SH-SY5Y (cell line): Measurements from ENCODE around the gene PARP12.

Source experiments
- GATA2 ChIP-seq: IDR thresholded peaks from 2 replicates; pipeline ENCODE4 v1.6.1; 2011; ENCODE audit warnings: mild to moderate bottlenecking, low read depth, low read length
- GATA3 ChIP-seq: IDR thresholded peaks from 2 replicates; pipeline ENCODE4 v1.6.1; 2011; ENCODE audit warnings: low read depth, mild to moderate bottlenecking, low read length, moderate library complexity

The PARP12 gene, protein sequence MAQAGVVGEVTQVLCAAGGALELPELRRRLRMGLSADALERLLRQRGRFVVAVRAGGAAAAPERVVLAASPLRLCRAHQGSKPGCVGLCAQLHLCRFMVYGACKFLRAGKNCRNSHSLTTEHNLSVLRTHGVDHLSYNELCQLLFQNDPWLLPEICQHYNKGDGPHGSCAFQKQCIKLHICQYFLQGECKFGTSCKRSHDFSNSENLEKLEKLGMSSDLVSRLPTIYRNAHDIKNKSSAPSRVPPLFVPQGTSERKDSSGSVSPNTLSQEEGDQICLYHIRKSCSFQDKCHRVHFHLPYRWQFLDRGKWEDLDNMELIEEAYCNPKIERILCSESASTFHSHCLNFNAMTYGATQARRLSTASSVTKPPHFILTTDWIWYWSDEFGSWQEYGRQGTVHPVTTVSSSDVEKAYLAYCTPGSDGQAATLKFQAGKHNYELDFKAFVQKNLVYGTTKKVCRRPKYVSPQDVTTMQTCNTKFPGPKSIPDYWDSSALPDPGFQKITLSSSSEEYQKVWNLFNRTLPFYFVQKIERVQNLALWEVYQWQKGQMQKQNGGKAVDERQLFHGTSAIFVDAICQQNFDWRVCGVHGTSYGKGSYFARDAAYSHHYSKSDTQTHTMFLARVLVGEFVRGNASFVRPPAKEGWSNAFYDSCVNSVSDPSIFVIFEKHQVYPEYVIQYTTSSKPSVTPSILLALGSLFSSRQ

DNA sequence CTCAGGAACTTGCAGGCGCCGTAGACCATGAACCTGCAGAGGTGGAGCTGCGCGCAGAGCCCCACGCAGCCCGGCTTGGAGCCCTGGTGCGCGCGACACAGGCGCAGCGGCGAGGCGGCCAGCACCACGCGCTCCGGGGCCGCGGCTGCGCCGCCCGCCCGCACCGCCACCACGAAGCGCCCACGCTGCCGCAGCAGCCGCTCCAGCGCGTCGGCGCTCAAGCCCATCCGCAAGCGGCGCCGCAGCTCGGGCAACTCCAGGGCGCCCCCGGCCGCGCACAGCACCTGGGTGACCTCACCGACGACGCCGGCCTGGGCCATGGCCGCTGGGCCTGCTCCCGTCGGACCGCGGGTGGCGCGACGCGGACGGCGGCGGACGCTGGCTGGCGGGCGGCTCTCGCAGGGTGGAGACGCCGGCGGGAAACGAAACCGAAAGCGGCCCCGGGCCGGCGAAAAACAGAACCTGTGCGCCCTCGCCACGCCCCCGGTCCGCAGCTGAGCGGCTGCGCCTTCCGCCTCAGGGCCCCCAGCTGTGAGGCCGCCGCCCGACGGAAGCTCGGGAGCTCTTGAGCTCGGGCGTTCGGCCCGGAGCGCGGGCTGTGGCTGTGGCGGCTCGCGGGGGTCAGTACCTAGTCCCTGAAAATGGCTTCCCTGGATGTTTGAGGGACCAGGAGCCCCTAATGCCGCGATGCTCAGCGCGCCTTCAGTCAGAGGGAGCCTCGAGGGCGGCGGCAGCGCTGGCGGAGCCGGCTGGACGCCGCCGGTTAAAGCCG is at the start of gene PARP12:
Gene PARP12 (minus strand): TSS at position 424 of the 772 bp plus-strand sequence. CDS start 104 bp downstream, at position 320.
- no peak for TF ChIP-seq GATA2
- TF ChIP-seq GATA3, result no peak

DNA sequence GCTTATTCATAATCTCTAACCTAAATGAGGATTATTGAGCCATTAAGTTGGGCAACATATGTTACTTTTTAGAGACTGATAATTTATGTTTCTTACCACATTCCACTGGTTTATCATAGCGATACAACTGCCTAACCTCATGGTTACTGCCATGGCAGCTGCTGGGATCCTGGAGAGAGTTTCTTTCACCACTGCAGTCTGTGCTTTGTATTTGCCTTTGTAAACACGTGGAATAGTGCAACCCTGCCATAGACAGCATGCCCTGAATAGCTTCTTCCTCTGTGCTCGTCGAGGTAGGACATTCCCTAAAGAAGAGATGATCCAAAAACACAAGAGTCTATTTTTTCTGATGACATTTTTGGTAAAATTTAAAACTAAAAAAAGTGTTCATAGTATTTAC is 33.7 kb upstream of the PARP12 start:
- TF ChIP-seq GATA3, result no peak
- TF ChIP-seq GATA2, result no peak

GRCh38 chr7:140093375-140093774 is 30.6 kb upstream of the PARP12 start:
- no peak for TF ChIP-seq GATA3
- TF ChIP-seq GATA2, result no peak

GRCh38 chr7:140085447-140085846 is 22.7 kb upstream of the PARP12 start:
- no peak for TF ChIP-seq GATA3
- TF ChIP-seq GATA2, result no peak

GRCh38 chr7:140084972-140085371 is 22.2 kb upstream of the PARP12 start:
- no peak for TF ChIP-seq GATA3
- TF ChIP-seq GATA2, result no peak

- no peak for TF ChIP-seq GATA3
- TF ChIP-seq GATA2, result no peak
Observed at GRCh38 chr7:140084142-140084655, 21.4 kb upstream of the PARP12 start.

- TF ChIP-seq GATA3, result no peak
- no peak for TF ChIP-seq GATA2
Observed at GRCh38 chr7:140082770-140083169, 20.0 kb upstream of the PARP12 start.

DNA sequence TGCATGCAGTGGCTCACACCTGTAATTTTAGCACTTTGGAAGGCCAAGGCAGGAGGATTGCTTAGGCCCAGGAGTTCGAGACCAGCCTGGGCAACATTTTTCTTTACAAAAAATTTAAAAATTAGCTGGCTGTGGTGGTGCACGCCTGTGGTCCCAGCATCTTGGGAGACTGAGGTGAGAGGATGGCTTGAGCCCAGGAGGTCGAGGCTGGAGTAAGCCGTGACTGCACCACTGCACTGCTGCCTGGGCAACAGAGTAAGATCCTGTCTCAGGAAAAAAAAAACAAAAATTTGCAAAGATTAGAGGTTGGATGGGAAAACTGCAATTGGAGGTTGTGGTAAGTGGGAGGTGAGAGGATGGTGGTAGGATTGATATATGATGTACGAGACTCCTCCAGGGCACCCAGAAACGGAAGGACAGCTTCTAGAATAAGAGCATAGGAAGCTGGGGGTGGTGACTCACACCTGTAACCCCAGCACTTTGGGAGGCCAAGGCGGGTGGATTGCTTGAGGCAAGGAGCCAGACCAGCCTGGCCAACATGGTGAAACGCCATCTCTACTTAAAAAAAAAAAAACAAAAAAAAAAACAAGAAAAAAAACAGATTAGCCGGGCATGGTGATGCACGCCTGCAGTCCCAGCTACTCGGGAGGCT is 19.1 kb upstream of the PARP12 start:
- TF ChIP-seq GATA2 (no peak), GATA3 (no peak)

DNA sequence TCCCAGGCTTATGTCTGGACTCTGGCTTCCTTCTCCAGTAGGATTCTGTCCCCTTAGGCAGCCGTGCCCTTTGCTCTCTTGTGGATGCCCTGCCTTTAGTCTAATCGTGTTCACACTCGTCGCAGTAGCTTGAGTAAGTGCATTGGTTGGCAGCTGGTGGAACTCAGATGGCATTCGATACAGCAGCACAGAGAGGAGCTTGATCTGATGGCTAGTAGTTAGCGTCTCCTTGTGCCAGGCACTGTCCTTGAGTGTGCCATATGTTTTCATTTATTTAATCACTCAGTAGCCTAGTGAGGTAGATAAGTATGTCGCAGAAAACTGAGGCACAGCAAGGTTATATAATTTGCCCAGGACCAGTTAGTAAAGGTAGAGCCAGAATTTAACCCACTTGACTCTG is 18.2 kb upstream of the PARP12 start:
- TF ChIP-seq GATA3 (peak; percentile 73), GATA2 (peak; percentile 84)

DNA sequence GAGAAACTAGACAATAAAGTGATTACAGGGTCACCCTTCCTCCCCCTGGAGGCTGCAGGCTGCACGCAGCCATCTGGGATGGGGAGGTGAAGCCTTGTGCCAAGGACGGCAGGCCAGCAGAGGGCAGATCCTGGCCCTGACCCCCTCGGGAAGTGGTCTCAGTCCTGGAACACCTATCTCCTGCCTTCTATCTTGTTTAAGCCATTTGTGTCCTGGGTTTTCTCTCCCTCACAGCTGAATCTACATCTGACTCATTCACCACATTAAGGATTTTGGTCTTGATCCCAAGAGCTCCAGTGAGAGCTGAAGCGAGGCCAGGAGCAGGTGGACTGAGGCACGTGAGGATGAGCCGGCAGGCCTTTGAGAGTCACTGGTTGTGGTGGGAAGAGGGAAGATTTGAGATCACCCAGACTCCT is 16.4 kb upstream of the PARP12 start:
- TF ChIP-seq GATA3, result no peak
- no peak for TF ChIP-seq GATA2

- TF ChIP-seq GATA2, result no peak
Observed at GRCh38 chr7:140078392-140078791, 15.6 kb upstream of the PARP12 start.

DNA sequence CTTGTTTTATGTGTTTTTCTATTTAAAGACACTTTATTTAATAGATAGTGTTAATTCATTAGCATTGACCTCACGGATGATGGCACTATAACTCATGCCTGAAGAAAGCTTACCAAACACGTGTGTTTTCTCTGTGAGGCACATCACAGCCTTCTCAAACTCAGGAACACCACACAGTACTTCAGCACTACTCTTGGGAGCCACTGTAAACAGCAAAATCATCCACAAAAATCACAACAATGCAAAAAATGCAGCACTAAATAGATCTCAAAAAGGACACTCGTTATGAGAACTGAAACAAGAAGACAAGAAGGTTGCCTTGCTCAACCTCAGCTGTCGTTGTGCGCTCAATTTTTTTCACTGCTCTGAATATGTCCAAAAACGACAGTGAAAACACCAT is 12.0 kb upstream of the PARP12 start:
- no peak for TF ChIP-seq GATA3
- no peak for TF ChIP-seq GATA2

DNA sequence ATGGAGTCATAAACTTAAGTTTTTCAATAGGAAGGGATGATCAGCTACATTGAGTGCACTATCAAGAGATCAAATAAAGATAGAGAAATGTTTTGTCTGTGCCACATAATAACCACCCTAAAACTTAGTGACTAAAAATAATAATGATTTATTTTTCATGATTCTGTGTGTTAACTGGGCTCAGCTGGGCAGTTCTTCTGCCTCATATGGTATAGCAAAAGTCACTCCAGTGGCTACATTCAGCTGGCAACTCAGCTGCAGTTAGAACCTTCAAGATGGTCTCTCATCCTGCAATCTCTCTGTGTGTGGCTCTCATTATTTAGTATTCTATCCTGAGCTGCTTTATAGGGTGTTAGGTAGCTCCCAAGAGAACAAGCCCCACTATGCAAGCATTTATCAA is 7.8 kb upstream of the PARP12 start:
- TF ChIP-seq GATA3, result no peak
- no peak for TF ChIP-seq GATA2

- TF ChIP-seq GATA2 (no peak), GATA3 (no peak)
Observed at GRCh38 chr7:140069298-140069949, 6.7 kb upstream of the PARP12 start.
